ENCODE results near the gene SSR4.

Gene SSR4

DNA sequence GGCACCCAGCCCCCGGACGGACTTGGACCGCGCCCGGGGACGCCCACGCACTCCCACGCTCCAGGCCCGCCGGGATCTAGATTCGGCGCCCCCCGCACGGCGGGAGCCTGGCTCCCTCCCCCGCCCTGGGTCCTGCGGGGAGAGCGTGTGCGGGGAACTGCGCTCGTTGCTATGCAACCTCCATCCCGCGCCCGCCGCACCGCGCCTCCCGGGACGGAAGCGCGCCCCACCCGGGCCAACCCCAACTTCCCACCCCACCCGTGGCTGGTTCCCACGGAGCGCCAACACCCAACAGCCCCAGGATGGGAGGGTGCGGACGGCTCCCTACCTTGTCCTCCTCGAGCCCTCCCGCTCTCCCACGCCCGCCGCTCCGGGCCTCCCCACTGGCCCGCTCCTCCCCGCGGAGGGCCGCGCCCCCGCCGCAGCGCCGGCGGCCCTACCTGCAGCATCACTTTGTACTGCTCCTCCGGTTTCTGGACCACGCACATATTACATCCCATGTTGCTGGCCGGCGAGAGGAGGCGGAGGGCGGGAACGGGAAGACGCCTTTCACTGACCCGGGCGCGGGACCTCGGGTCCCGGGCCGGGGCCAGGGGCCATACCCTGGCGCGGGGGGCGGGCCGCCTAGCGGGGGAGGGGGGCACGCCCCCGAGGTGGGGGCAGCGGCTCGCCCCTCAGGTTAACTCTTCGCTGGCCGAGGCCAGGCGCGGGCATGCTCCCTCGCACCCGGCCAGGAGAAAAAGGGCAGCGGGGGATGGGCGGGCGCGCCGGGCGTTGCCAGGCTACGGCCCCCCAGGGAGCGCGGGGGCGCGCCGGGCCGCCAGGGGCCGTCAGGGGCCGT is 35.6 kb downstream of the SSR4 start, which contains the start of gene PDZD4:
PDZD4 (minus strand) TSS at position 746 of the 841 bp plus-strand sequence; CDS start at position 500, 246 bp downstream.
- peak; percentile 52 for DNase-seq (ENCODE audit: low spot score)

DNA sequence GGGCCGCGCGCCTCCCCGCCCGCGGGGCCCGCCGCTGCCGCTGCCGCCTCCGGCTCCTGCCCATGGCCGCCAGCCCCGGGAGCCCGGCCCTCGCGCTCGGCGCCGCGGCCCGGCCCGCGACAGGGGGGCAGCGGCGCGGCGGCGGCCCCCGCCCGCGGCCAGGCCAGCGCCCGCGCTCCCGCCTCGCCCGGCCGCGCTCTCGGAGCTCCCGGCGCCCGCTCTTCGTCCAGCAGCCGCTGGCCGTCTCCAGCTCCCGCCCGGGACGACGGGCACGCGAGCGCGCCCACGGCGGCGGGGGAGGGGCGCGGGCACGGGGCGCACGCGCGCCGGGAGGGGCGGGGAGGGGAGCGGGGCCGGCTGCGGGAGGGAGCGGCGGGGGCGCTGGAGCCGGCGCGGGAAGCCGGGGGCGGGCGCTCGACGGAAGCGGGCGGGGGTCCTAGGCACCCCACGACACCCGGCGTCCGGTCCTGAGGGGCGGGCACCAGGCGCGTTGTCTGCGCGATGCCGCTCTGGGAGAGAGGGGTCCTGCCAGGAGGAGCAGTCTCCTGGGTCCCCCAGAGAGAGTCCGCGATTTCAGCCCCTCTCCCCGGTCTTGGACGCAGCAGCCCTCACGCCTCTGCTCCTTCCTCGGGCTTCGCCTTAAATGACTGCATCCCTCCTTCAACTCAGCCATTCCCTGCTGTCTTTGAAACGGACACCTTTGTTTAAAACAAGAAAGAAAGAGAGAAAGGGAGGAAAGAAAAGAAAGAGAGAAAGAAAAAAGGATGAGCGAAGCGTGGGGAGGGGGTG is 36.4 kb downstream of the SSR4 start:
- DNase-seq (ENCODE audit: low spot score) = peak; percentile 71

DNA sequence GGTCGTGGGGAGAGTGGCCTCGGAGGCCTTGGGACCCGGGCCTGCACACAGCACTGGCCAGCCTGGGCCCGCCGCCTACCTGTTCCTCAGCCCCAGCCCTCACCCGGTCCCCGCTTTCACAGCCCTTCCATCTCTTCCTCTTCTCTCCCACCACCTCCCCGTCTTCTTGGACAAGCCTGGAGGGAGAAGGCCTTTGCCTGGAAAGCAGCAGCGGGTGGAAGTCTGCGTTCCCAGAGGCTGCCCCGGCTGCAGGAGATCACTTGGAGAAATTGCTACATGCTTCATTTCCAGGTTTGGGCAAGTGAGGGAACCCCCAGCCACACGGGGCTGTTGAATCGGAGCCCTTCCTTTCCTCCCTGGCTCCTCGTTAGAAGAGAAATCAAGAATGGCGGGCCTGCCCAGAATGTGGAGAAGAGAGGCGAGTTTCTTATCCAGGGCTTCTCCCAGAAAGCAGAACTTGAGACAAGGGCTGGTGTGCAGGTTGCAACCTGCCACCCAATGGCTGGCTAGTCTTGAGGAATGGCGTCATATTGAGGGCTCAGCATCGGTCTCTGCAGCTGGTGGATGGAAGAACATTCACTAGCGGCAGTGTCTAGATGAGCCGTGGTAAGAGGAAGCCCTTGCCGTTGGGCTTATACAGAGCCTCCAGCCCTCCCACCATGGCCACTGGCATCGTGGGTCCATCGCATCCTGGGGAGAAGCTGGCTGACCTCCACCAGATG is 37.1 kb downstream of the SSR4 start:
- DNase-seq (ENCODE audit: low spot score) = no peak

DNA sequence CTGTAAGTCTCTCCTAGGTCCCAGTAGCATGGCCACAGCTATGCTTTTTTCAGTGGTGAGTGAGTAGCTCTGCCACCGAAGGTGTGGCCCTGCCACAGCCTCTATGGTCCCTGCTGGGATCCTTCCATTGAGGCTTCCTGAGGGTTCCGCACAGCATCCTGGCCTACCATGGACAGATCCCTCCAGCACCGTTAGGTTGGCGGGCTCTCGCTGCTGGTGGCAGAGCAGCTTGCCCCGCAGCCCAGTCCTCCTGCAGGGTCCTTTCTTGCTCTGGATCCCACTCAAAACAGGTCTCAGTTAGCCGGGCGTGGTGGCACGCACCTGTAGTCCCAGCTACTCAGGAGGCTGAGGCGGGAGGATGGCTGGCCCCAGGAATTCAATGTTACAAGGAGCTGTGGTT is 38.3 kb downstream of the SSR4 start:
- DNase-seq (ENCODE audit: low spot score) = no peak

DNA sequence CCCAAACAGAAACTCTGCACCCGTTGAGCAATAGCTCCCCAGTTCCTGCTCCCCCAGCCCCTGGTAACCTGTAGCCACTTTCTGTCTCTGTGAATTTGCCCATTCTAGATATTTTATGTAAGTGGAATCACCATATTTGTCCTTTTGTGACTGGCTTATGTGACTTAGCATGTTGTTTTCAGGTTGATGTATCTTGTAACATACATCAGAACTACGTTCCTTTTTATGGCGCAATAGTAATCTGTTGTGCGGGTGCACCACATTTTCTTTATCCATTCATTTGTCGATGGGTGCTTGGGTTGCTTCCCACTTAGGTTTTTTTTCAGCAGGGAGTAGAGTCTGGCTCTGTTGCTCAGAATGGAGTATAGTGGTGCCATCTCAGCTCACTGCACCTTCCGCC is 42.5 kb downstream of the SSR4 start:
- DNase-seq (ENCODE audit: low spot score) = no peak

DNA sequence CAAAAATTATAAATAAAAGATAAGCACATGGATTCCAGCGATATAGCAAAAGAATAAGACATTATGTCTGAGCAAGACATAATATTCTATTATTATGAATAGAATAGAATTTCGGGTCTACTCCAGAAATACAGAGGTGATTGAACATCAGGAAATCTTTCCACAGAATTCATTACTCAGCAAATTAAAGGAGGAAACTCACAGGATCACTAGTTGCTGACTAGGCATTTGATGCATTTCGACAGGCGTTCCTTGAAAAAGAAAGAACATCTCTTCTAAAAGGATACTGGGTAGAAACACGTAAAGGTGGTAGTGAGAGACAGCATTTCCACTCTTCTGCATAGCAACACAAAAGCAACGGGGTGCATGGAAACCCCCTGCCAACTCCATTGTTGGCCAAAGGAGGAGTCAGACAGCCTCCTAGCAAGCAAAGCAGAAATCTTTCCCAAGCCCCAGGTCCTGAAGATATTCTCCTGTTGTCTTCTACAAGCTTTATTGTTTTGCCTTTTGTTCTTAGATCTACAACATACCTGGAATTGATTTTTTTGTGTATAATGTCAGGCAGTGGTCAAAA is 50.1 kb downstream of the SSR4 start:
- DNase-seq (ENCODE audit: low spot score) = no peak

DNA sequence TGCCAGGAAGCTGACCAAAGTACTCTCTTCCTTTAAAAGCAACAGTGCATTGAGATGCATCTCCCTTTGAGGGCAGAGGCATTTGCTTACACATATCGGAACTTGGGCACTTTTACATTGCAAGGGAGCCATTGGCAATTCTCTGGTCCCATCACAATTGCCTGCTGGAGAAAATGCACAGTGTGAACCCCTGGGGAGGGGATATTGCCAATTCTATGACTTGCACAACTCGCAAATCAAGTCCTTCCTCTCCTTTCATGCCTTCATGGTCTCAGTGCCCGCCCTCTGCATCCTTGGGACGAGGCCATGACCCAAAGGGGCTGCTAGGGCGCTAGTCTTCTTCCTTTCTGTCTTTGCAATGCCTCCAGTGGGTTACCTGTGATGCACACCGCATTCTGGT is 50.7 kb downstream of the SSR4 start:
- DNase-seq (ENCODE audit: low spot score) = no peak

DNA sequence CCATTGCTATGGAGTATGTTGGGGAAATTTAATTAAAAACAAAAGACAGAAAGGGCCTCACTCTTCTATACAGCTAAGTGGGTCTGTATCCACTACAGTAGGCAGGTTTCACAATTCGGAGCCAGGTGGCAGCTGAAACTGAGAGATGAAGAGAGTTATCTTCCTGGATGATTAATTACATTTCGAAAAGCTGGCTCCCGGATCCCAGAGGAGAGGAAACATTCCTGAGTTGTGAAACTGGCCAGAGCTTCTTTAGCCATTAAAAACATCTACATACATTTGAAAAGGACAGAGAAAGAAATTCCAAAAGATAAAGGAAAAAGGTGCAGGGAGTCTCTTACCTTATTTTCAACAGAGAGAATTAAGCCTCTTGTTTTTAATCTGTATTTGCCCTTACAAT is 51.4 kb downstream of the SSR4 start:
- no peak for DNase-seq (ENCODE audit: low spot score)
